KG1 (cell line): Measurements from ENCODE around the gene DAGLA.

Experiments
- DNase-seq: peaks from one replicate; lab custom pipeline; 2025; lab: John Stamatoyannopoulos, UW

Gene DAGLA

DNA sequence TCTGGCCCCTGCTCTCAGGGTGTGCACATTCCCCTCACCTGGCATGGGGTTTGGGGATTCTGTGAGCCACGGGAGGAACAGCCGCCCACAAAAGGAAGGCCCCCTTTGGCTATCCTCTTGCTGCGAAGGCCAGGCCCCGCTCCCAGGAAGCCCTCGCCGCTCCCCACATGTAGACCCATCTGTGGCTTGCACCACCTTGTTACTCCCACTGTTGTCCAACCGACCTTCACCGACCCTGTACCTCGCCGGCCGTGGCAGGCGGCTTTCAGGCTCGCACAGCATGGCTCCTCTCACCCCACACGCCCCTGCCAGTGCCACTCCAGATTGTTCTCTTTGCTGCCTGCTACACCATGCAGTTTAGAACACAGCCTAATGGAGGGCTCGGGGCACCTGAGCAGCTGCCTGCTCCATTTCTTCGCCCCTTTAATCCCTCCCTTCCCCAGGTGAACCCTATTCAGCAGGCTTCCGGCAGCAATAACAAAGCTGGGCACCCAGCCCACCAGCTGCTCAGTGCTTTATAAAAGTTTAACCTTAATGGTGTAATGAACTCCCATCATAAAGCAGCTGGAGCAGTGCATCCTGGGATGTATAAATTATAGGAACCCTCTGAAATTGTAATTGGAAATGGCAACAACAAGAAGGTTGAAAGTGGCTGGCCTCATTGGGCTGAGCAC lies 10.7 kb downstream of the DAGLA start:
- no peak for DNase-seq

DNA sequence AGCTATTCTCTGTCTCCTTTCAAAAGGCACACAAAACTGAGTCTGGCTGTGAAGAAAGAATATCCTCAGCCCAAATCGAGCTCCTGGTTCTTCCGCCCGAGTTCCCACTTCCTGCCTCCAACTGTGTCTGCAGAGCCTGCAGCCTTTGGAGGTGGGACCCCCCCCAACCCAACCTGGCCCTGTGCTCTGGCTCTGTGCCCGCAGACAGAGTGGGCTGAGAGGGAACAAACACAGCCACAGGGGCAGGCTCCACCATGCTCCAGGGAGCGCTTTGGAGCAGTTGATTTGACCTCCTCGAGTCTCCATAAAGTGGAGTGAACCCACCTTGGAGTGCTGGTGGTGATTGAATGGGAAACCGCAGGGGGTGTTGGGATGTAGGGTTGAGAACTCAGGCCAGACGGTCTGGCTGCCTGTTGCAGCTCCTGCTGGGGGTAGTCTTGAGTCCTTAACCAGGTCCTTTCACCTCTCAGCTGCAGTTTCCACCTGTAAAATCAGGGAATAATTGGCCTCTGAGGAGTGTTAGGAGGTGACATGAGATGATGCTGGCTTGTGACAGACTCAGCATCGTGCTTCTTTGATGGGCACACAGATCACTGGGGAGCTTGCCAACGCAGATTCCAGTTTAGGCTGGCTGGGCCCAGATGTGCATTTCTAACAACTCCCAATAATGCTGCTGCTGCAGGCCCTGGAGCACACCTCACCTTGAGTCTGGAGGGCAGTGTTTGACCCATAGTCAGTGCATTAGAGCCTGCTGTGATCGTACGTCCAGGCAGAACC lies 11.4 kb downstream of the DAGLA start:
- no peak for DNase-seq

DNA sequence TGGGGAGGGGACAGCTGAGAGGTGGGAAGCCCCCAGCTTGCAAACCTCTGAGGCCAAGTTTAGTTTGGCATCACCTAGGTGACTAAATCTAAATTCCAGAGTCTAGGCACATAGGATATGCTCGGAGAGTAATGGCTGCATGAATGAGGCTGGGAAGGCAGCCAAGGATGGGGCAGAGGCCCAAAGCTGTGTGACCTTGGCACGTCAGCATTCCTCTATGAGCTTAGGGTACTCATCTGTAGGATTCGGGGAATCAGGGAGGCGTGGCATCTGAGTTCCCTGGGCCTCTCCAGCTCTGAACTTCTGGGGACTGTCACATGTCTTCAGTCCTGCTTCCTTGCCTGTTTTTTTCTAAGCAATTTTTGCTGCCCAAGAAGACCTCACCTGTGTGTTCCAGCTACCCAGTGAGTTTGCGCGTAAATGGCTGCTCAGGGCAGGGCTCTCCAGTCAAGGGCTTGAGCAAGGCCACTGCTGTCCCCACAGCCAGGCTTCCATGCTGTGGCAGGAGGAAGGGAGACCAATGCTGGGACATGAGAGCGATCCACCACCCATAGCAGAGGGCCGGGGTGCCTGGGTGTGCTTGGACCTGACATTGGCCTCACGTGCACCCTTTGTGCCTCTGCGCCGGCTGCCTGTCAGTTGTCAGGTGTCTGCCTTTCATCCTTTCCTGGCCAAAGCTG lies 13.9 kb downstream of the DAGLA start:
- DNase-seq: no peak

DNA sequence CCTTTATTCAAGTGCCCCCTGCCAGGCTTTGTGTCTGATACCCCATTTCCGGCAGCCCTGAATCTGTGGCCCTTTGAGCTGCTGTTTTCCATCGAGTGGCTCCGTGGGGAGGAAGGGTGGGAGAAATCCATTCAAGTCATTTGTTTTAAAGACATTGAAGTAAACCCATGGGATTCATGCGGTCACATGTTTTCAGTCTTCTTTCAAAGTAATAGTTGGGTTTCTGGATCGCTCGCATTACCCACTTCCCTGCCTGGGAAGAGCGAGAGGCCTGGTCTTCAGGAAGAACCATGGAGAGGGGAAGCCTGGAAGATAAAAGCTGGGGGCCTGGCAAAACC lies 14.4 kb downstream of the DAGLA start:
- no peak for DNase-seq

DNA sequence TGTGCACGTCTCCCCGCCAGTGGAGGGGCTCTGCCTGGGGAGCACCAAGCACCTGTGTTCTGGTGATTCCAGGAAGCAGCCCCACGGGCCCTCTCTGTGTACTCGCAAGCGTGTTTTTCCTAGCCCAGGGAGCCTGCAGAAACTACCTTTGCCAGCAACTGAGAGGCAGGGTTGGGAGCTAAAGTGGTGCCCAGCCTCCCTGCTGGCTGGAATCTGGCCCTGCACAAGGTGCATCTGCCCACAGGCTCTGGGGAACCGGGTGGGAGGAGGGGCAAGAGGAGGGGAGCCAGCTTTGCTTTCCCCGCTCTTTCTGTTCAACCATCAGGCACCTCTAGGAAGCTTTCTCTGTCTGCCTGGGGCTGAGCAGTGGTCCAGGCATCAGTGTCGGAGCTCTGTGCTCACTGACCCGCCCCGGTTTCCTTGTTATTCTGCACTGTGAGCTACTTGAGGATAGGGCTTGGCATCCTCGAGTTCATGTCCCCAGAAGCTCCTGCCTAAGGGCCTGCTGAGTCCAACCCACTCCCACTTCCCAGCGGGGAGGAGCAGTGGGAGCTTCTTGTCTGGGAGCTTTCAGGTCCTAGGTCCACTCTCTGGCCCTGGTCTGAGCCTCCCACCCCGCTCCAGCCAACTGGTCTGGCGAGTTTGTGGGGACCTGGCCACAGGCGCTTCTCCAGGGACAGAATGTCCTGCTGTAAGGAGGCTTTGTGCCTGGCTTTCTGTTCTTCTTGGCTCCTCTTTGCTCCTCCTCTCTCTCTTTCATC lies 14.9 kb downstream of the DAGLA start:
- DNase-seq: no peak

DNA sequence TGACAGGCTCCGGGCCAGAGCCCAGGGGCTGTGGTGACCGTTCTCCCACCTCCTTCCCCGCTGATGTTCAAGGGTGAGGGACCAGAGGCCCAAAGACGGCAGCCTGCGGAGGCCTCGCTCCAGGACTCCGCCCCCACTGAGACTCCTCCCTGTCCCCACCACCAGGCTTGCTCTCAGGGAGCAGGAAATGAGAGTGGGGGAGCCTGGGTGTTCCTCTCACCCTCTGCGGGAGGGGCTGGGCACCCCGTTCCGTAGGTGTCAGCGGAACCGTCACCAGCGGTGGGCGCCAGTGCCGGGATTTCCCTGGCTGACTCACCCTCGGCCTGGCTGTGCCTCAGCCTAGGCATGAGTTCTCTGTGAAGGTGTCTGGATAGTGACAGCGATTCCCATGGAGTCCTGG lies 15.7 kb downstream of the DAGLA start:
- no peak for DNase-seq

DNA sequence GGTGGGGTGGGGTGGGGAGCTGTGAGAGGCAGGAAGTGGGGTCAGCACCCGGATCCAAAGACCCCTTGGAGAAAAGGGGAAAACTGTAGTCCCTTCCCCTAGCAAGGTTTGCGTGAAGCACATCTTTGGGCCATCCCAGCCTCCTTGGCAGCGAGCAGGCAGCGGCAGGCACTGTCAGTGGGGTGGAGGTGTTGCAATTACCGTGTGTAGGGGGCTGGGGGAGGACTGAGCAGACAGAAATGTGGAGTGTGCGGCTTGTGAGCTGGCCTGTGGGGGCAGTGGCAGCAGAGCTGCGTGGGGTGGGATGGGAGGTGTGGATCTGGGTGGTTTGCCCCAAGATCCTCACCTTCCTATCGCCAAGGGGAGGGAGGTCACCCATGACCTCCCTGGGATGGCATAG lies 16.4 kb downstream of the DAGLA start:
- DNase-seq: no peak

DNA sequence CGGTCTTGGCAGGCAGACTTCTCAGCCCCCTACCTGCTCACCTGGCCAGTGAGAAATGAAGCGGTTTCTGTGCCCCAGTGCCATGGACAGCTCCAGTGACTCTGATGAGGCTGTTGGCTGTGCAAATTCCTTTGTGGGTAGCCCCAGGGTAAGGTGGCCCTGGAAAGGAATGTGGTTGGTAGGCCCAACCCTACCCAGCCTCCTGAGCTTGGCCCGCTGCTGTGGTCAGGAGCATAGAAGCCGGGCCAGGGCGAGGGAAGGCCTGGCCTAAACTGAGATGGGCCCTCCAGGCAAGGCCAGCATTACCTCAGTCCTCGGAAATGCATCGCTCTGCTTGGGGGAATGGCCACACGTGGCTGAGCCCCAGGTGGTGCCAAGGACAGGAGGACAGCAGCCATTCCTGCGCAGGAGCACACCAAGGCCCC lies 16.9 kb downstream of the DAGLA start:
- DNase-seq: no peak

DNA sequence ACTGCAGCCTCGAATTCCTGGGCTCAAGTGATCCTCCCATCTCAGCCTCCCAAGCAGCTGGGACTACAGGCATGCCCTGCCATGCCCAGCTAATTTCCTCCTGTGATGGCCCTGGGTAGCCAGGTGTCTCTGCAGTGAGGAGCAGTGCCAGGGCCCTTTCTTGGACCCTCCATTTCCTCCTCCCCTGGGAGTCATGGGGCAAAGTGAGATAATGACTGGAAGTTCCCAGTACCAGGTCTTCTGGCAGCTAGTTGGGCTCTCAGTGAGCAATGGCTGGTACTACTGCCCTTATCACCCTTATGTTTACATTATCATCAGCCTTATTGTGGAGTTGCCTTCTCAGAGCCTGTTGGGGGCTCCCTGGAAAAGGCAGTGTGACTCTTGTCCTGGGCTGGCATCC lies 17.6 kb downstream of the DAGLA start:
- no peak for DNase-seq

DNA sequence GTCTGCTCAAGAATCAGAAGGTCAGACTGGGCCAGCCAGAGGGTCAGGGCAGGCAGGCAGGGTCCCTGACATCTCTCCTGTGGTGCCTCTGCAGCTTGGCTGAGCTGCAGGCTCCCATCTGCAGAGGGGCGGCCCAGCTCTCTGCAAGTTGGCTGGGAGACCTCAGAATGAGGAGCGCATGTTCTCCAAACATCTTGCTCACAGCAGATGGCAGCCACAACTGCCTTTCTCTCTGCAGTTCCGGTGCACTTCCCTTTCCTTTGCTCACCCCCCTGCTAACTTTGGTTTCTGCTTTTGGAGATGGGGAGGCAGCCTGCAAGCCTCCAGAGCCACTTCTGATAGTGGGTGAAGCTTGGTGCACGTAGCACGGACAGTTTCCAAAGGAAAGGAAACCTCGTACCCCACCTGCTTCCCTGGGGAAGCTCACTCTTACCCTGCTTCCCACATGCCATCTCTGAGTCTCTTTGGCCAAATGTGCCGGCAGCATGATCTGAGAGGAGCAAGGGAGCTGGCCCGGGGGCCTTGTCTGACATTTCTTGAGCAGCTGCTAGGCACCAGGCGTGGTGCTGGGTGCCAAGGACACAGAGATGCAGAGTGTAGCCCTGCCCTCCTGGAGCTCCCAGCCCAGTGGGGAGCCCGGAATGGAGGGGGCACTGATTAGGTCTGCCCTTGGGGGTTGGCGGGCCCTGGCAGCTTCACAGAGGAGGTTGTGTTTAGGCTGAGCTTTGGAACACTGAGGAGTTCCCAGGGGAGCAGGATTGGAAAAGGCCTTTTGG lies 18.2 kb downstream of the DAGLA start:
- DNase-seq: peak; percentile 54

DNA sequence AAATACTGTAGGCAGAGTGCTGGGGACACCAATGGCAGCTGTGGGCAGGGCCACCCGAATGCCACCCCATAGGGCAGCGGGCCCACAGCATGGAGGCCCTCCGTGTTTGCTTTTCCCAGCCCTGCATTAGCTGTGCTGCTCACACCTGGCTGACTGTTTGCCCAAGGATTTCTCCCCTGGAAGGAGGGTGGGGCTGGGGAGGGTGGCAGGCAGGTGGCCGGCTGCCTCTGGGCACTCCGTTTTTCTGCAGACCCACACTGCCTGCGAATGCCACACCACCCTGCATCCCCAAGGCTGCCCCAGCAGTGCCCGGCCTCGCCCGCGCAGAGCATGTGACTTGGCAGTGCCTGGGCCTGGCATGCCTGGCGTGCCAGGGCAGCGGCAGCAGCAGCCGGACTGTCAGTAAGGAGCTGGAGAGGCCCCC lies 19.6 kb downstream of the DAGLA start:
- no peak for DNase-seq

DNA sequence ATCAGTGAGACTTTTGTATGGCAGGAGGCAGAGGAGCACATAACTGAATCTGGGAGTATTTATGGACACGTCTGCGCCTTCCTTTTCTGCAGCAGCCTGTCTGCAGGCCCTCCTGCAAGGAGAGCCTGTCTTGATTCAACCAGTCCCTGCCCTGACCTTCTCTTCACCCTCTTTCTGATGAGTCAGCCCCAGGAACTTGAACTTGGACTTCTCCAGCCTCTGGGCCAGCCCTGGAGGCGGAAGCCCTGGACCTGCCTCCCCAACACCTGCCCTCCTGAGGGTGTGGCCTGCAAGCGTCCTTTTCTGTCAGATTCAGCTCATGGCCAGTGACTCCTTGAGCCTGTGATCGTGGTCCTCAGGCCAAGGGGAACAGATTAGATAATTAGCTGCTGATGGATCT lies 20.0 kb downstream of the DAGLA start:
- no peak for DNase-seq

DNA sequence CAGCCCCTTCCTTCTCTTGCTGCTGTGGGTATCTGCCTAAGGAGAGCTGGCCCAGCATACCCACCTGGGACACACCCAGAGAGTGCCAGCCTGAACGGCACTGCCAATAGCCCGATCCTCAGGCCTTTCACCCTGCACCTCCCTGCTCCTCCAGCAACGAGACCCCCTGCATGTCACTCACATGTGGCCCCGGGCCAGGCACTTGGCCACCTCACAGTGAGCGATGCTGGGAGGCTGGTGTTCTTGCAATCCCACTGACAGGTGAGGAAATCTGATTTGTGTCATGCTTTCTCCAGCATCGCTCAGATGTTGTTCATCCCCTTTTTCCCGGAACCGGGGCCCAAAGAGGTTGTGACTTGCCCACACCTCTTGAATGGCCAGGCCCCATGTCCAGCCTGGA lies 20.5 kb downstream of the DAGLA start:
- no peak for DNase-seq

DNA sequence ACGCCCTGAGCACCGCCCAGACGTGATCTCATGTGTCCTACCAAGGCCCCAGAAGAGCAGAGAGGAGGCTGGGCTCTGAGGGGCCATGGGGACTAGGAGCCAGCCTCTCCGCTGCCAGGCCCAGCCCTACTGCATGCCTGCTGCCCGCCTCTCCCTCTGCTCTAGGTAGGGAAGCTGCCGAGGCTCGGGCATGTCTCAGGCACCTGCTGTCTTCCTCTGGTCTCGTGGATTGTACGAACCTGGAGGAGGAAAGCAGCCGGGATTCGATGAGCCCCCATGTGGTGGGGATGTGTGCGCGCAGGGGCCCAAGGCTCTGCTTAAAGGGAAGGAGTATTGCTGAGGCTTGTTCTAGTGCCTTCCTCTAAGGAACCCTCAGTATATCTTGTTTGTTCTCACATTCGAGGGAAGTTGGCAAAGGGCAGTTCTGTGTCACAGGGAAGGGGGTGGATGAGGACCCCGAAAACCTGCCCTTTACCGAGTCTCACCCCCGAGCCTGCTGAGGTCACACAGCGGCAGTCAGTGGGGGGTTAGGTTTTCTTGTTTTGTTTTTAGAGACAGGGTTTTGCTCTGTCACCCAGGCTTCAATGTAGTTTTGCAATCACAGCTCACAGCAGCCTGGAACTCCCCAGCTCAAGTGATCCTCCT lies 21.2 kb downstream of the DAGLA start:
- no peak for DNase-seq

DNA sequence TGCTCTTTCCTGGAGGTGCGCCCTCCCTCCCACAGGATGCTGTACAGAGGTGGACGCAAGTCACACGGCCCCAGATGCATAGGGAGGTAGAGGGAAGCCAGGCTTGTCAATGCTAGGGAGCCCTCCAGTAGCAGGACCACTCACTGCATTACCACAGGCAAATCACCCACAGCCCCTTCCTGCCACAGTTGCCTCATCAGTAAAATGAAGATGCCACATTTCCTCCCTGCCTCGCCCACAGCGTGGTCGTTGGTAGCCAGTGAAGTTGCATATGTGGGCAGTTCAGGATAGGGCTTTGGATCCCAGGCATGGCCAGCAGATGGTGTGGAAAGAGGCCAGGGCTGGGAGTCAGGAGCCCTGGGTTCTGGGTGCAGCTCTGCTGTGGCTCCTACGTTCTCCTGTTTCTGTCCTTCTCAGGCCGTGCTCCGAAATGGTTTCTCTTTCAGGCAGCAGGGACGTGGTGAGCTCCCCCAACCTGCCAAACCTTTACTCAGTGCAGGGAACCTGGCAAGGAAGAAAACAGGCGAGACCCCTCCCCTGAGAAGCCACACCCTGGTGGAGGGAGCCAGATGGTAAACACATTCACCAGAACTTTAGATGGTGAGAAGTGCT lies 22.6 kb downstream of the DAGLA start:
- DNase-seq: no peak

DNA sequence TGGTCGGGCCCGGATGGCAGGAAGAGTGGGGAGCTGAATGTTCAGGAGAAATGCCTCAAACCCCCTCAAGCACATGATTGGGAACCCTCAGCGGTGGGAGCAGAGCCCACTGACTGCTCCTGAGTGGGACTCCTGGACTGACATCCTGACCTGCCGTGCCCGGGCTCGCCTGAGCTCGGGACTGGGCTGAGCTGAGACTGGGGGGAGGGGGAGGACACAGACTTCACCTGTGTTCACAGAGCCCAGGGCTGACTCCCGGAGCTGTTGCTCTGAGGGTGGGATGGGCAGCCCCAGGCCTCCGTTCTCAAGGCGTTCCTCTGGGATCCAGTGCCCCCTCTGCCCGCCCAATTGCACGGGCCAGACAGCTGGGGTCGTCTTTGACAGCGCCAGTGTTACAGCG lies 24.6 kb downstream of the DAGLA start:
- no peak for DNase-seq

DNA sequence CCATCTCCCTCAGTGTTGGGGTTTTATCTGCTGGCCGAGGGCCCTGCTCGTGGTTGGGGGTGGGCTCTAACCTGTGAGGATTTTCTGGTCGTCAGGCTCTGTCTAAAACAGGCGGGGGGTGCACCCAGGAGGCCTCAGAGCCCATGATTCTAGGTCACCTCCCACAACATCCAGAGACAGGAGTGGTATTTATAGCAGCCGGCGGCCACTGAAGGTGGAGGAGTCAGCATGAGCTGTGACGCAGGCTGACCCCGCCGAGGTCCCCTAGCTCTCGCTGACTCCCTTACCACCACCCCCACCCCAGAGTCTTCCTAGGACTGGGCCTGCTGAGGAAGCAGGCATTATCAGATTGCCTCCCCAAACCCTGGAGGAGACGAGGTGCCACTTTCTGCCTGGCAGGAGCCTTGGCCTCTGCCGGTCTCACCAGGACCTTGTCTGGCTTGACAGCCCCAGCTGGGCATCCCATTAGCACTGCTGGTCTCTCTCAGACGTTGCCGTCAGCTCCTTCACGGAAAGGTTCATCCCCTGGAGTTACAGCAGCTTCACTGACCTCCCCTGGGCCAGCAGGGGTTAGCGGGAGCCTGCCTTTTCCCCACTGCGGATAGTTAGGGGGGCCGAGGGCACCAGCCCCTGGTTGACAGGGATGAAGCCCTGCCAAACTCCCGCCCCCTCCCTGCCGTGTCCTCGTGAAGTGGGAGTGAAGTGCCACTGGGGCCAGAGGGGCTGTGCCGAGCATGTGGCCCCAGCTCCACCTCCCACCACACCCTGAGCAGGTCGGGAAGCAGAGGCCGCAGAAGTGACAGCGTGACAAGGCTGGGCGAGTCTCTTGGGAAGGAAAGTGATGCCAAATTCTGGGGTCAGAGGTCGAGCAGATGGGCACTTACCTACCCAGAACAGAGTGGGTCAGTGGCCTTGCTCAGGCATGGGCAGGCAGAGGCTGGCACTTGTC lies 26.5 kb downstream of the DAGLA start:
- DNase-seq: no peak

DNA sequence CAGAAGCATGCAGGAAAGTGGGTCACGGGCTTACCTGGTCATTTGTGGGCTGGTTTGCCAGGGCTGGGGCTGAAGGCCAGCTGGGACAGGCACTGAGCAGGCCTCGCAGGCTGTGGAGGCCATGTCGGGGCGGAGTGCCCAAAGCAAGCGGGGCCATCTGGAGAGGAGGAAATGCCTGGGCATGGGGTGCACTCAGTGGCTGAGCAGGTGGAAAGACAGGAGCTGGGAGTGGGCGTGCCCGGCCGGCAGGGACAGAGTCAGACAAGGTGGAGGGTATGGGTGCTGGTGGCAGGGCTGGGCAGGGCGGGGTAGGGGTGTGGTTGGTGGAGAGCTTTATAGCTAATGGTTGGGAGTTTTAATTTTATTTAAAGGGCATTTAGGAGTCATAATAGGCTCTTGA lies 27.4 kb downstream of the DAGLA start:
- no peak for DNase-seq

DNA sequence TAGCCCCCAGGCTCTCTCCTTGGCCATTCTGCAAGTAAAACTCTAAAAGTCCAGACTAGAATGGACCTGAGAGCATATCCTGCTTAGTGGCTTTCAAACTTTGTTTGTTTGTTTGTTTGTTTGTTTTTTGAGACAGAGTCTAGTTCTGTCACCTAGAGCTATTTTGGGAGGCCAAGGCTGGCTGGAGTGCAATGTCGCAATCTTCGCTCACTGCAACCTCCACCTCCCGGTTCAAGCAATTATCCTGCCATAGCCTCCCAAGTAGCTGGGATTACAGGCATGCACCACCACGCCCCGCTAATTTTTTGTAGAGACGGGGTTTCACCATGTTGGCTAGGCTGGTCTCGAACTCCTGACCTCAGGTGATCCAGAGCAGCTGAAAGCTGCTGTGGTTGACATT lies 28.9 kb downstream of the DAGLA start:
- no peak for DNase-seq

DNA sequence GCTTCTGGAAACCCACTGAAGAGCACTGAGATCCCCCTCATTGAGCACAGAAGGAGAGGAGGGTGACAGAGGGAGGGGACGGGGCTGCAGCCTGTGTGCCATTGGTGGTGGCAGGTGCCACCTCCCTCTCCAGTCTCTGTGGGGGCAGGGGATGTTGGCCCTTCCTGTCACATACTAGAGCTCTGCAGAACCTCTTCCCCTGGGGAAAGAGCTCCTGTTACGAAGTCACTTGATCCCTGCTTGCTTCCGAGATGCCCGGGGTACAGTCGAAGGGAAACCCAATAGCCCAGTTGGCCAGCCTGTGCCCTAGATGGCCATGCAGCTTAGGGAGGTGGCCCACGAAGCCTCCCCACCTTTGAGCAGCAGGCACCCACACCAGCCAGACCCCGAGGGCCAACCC lies 29.4 kb downstream of the DAGLA start:
- no peak for DNase-seq
